Naive thymus-derived CD4-positive, alpha-beta T cell (primary cell): ENCODE data around the gene MESP2. TPM values are rescaled to one million over a fixed set of nuclear protein-coding genes. Genes with fewer than 3 reads are reported as not detected.
A peak's percentile ranks its signal among the peaks of the same experiment; 100 is the strongest.

Experiments
- ATAC-seq: fragments of 150-1000 bp; cut with Tn5 transposase; 2 replicates; pipeline ENCODE4 v1.10.0; 2021; ENCODE audit warnings: mild to moderate bottlenecking, moderate library complexity
- CTCF ChIA-PET: fragments of 350-600 bp; sonication (Branson Sonifier 250); formaldehyde crosslinking; loops from one replicate; lab custom pipeline; 2021; ENCODE audit warnings: antibody characterized with exemption; lab: Charles Lee
- POLR2A ChIA-PET: fragments of 350-600 bp; sonication (Branson Sonifier 250); formaldehyde crosslinking; loops from one replicate; lab custom pipeline; 2021; ENCODE audit warnings: antibody characterized with exemption, inconsistent platforms; lab: Charles Lee
- DNase-seq, 9 donors: peaks; one replicate each; pipeline versions ENCODE4 v3.0.0 to v3.0.0-alpha.2; 2020 to 2022; ENCODE audit warnings: mixed read lengths in 1 of 9
- H3K27ac ChIP-seq: one replicate; pipeline ENCODE4 v1.7.0; 2013; ENCODE audit warnings: mild to moderate bottlenecking, low read depth, low read length, moderate library complexity
- H3K27me3 ChIP-seq, 2 donors: one replicate each; pipeline ENCODE4 v1.7.0; 2013; ENCODE audit warnings: low read length in 2 of 2, mild to moderate bottlenecking in 2 of 2, moderate library complexity in 2 of 2; ENCODE audit not compliant: control insufficient read depth in 2 of 2, insufficient read depth in 2 of 2
- H3K36me3 ChIP-seq, 3 experiments: 1 replicate in 2 of 3; 2 replicates in 1 of 3; pipeline ENCODE4 v1.7.0; 2013; ENCODE audit warnings: low read length in 3 of 3, mild to moderate bottlenecking in 3 of 3, moderate library complexity in 1 of 3; ENCODE audit not compliant: insufficient read depth in 3 of 3, control insufficient read depth in 2 of 3
- H3K4me1 ChIP-seq, 2 donors: one replicate each; pipeline ENCODE4 v1.7.0; 2013; ENCODE audit warnings: low read length in 2 of 2, mild to moderate bottlenecking in 2 of 2, moderate library complexity in 1 of 2; ENCODE audit not compliant: control insufficient read depth in 2 of 2, insufficient read depth in 2 of 2
- H3K4me3 ChIP-seq: 2 replicates; pipeline ENCODE4 v1.7.0; 2013; ENCODE audit warnings: mild to moderate bottlenecking, low read length
- H3K9me3 ChIP-seq, 3 experiments: 1 replicate in 2 of 3; 2 replicates in 1 of 3; pipeline ENCODE4 v1.7.0; 2013; ENCODE audit warnings: low read length in 3 of 3; ENCODE audit not compliant: control insufficient read depth in 2 of 3
- H3K27ac Mint-ChIP-seq, 9 donors: one replicate each; pipeline ENCODE4 v1.8.0; 2020 to 2022; ENCODE audit warnings: mixed read lengths in 9 of 9, mild to moderate bottlenecking in 8 of 9, moderate library complexity in 5 of 9, inconsistent platforms in 2 of 9
- H3K27me3 Mint-ChIP-seq, 5 donors: one replicate each; pipeline ENCODE4 v1.8.0; 2021 to 2022; ENCODE audit warnings: mixed read lengths in 5 of 5, mild to moderate bottlenecking in 1 of 5
- H3K36me3 Mint-ChIP-seq, 5 donors: one replicate each; pipeline ENCODE4 v1.8.0; 2020 to 2022; ENCODE audit warnings: mixed read lengths in 5 of 5, mild to moderate bottlenecking in 3 of 5, inconsistent platforms in 1 of 5
- H3K4me1 Mint-ChIP-seq, 7 donors: one replicate each; pipeline ENCODE4 v1.8.0; 2020 to 2022; ENCODE audit warnings: mixed read lengths in 7 of 7, mild to moderate bottlenecking in 3 of 7, inconsistent platforms in 1 of 7
- H3K4me3 Mint-ChIP-seq, 10 donors: one replicate each; pipeline ENCODE4 v1.8.0; 2020 to 2022; ENCODE audit warnings: mild to moderate bottlenecking in 10 of 10, mixed read lengths in 10 of 10, moderate library complexity in 6 of 10, inconsistent platforms in 2 of 10
- H3K9me3 Mint-ChIP-seq, 11 donors: one replicate each; pipeline ENCODE4 v1.8.0; 2020 to 2022; ENCODE audit warnings: mixed read lengths in 11 of 11, mild to moderate bottlenecking in 4 of 11, inconsistent platforms in 1 of 11, moderate library complexity in 1 of 11
- intact Hi-C, 2 donors: fragments of 100-400 bp; cut with micrococcal nuclease; formaldehyde crosslinking; loops; one replicate each; pipeline ENCODE4 v1.15.1; 2023
- polyA plus RNA-seq, 2 donors: library from polyadenylated mRNA; unstranded; fragments of 300-500 nt; fragmentation: Illumina TruSeq; gene quantifications; one replicate each; pipeline ENCODE4 v1.2.3, GENCODE V29; 2021
- total RNA-seq, 6 experiments: library from RNA in 5 of 6; stranded (reverse) in 5 of 6; gene quantifications; 1 replicate in 5 of 6; 2 replicates in 1 of 6; pipeline ENCODE4 v1.2.3 and lab custom pipeline; 2021 to 2026

MESP2 gene
- total and polyA plus RNA-seq, 7 experiments from 2014 or later: not detected

GRCh38 chr15:89820666-89821611 lies 44.8 kb downstream of the MESP2 start:
- Histone ChIP-seq H3K27me3 (peaks cover 0 to under 1% of the 10 kb centered on the region in 2 donors), H3K4me1 (no peaks in the 10 kb centered on the region), H3K36me3 (no peaks in the 10 kb centered on the region), H3K9me3 (no peaks in the 10 kb centered on the region), H3K4me3 (no peak overlapping the region), H3K27ac (no peak overlapping the region)
- Mint-ChIP-seq H3K9me3 (peaks cover 0 to 7% (median 4%) of the 10 kb centered on the region in 11 donors), H3K4me3 (no peak overlapping the region), H3K27ac (no peak overlapping the region), H3K27me3 (peaks cover 15 to 41% (median 31%) of the 10 kb centered on the region in 5 donors), H3K36me3 (peaks cover 0 to 4% (median 3%) of the 10 kb centered on the region in 5 donors), H3K4me1 (peaks cover 0 to 18% (median 0%) of the 10 kb centered on the region in 7 donors)
- ChIA-PET POLR2A (no interaction called here), CTCF (no interaction called here)
- intact Hi-C loops: no loop called here
- no peak for DNase-seq
- ATAC-seq: peak; percentile 79

- Histone ChIP-seq H3K36me3 (no peaks in the 10 kb centered on the region), H3K27ac (no peak overlapping the region), H3K27me3 (no peaks in the 10 kb centered on the region), H3K4me3 (no peak overlapping the region), H3K4me1 (no peaks in the 10 kb centered on the region), H3K9me3 (no peaks in the 10 kb centered on the region)
- no peak for DNase-seq
- intact Hi-C loops: no loop called here
- POLR2A ChIA-PET: no interaction called here
- H3K4me1 Mint-ChIP-seq: peaks cover 0 to 16% (median 0%) of the 10 kb centered on the region in 7 donors
- no peak for ATAC-seq
- CTCF ChIA-PET: no interaction called here
- peaks cover 0 to 2% (median 0%) of the 10 kb centered on the region in 11 donors for H3K9me3 Mint-ChIP-seq
- no peak overlapping the region for H3K27ac Mint-ChIP-seq
- H3K36me3 Mint-ChIP-seq: no peaks in the 10 kb centered on the region
- H3K4me3 Mint-ChIP-seq: no peak overlapping the region
- peaks cover 7 to 32% (median 21%) of the 10 kb centered on the region in 5 donors for H3K27me3 Mint-ChIP-seq
Observed at GRCh38 chr15:89822026-89822425, 45.9 kb downstream of the MESP2 start.

GRCh38 chr15:89822611-89822950 lies 46.4 kb downstream of the MESP2 start:
- Histone ChIP-seq H3K27me3 (no peaks in the 10 kb centered on the region), H3K4me3 (no peak overlapping the region), H3K27ac (no peak overlapping the region), H3K36me3 (no peaks in the 10 kb centered on the region), H3K9me3 (no peaks in the 10 kb centered on the region), H3K4me1 (no peaks in the 10 kb centered on the region)
- peaks cover 7 to 28% (median 19%) of the 10 kb centered on the region in 5 donors for H3K27me3 Mint-ChIP-seq
- H3K4me1 Mint-ChIP-seq: peaks cover 0 to 17% (median 0%) of the 10 kb centered on the region in 7 donors
- DNase-seq: no peak
- no peaks in the 10 kb centered on the region for H3K36me3 Mint-ChIP-seq
- no peak for ATAC-seq
- intact Hi-C loops: no loop called here
- H3K9me3 Mint-ChIP-seq: no peaks in the 10 kb centered on the region
- ChIA-PET POLR2A (no interaction called here), CTCF (no interaction called here)
- H3K27ac Mint-ChIP-seq: no peak overlapping the region
- no peak overlapping the region for H3K4me3 Mint-ChIP-seq

GRCh38 chr15:89822951-89823711 lies 47.0 kb downstream of the MESP2 start:
- peak; percentile 52 for ATAC-seq

GRCh38 chr15:89823836-89824606 lies 47.9 kb downstream of the MESP2 start:
- DNase-seq: no peak
- H3K27me3 ChIP-seq: no peaks in the 10 kb centered on the region
- no peaks in the 10 kb centered on the region for H3K36me3 ChIP-seq
- Mint-ChIP-seq H3K27me3 (peaks cover 0 to 23% (median 15%) of the 10 kb centered on the region in 5 donors), H3K9me3 (no peaks in the 10 kb centered on the region), H3K4me1 (peaks cover 0 to 21% (median 0%) of the 10 kb centered on the region in 7 donors), H3K4me3 (no peak overlapping the region), H3K27ac (no peak overlapping the region), H3K36me3 (no peaks in the 10 kb centered on the region)
- H3K4me3 ChIP-seq: no peak overlapping the region
- ChIA-PET CTCF (no interaction called here), POLR2A (no interaction called here)
- ATAC-seq: no peak
- no peaks in the 10 kb centered on the region for H3K9me3 ChIP-seq
- intact Hi-C loops: no loop called here
- H3K27ac ChIP-seq: no peak overlapping the region
- H3K4me1 ChIP-seq: no peaks in the 10 kb centered on the region

More at GRCh38 chr15:89822951-89823711, 47.0 kb downstream of the MESP2 start:
- intact Hi-C loops: no loop called here
- Histone ChIP-seq H3K4me1 (no peaks in the 10 kb centered on the region), H3K9me3 (no peaks in the 10 kb centered on the region), H3K27ac (no peak overlapping the region), H3K4me3 (no peak overlapping the region), H3K36me3 (no peaks in the 10 kb centered on the region), H3K27me3 (no peaks in the 10 kb centered on the region)
- H3K4me3 Mint-ChIP-seq: no peak overlapping the region
- POLR2A ChIA-PET: no interaction called here
- no peaks in the 10 kb centered on the region for H3K9me3 Mint-ChIP-seq
- CTCF ChIA-PET: no interaction called here
- H3K36me3 Mint-ChIP-seq: no peaks in the 10 kb centered on the region
- peaks cover 3 to 26% (median 17%) of the 10 kb centered on the region in 5 donors for H3K27me3 Mint-ChIP-seq
- no peak overlapping the region for H3K27ac Mint-ChIP-seq
- H3K4me1 Mint-ChIP-seq: peaks cover 0 to 18% (median 0%) of the 10 kb centered on the region in 7 donors
- DNase-seq: no peak

GRCh38 chr15:89824607-89824867 lies 48.4 kb downstream of the MESP2 start:
- H3K27me3 Mint-ChIP-seq: peaks cover 0 to 23% (median 15%) of the 10 kb centered on the region in 5 donors
- no peaks in the 10 kb centered on the region for H3K36me3 ChIP-seq
- H3K4me1 ChIP-seq: no peaks in the 10 kb centered on the region
- H3K36me3 Mint-ChIP-seq: no peaks in the 10 kb centered on the region
- H3K9me3 ChIP-seq: no peaks in the 10 kb centered on the region
- POLR2A ChIA-PET: no interaction called here
- peaks cover 0 to 21% (median 0%) of the 10 kb centered on the region in 7 donors for H3K4me1 Mint-ChIP-seq
- H3K9me3 Mint-ChIP-seq: no peaks in the 10 kb centered on the region
- intact Hi-C loops: no loop called here
- DNase-seq: no peak
- CTCF ChIA-PET: no interaction called here
- H3K27ac Mint-ChIP-seq: no peak overlapping the region
- no peak overlapping the region for H3K27ac ChIP-seq
- no peak overlapping the region for H3K4me3 Mint-ChIP-seq
- H3K4me3 ChIP-seq: no peak overlapping the region
- no peak for ATAC-seq
- H3K27me3 ChIP-seq: no peaks in the 10 kb centered on the region
